ENCODE data around the gene RPRD1A.
"Not testable (repeated sequence)": the region's sequence is repeated elsewhere in the genome, so short reads cannot be mapped to it uniquely, and the experiment has no call there.

GRCh38 chr18:35967866-35968265 lies 99.5 kb downstream of the RPRD1A start:
- not testable (repeated sequence) for TF ChIP-seq CTCF (IDR thresholded peaks at IDR 0.05; ENCODE audit: insufficient read depth, low read depth, low read length); EZH2 (IDR thresholded peaks at IDR 0.05; ENCODE audit: insufficient read depth, low read length)

Measured in astrocyte (in vitro differentiated cells and primary cell).